OCI-LY7 (cell line): ENCODE measurements around the gene VNN1. TPM values are rescaled to one million over a fixed set of nuclear protein-coding genes. Genes with fewer than 3 reads are reported as not detected.

Experiments
- Bru-seq: library from RNA; stranded (reverse); fragments of 400-500 nt; gene quantifications from one replicate; lab custom pipeline; 2021; lab: Mats Ljungman, UMichigan
- BruChase-seq, 2 experiments: library from RNA; stranded (reverse); fragments of 400-500 nt; gene quantifications; one replicate each; lab custom pipeline; 2021; lab: Mats Ljungman, UMichigan
- BruUV-seq: library from RNA; stranded (reverse); fragments of 400-500 nt; replicated peaks from 2 replicates; lab custom pipeline; 2021; lab: Mats Ljungman, UMichigan
- CTCF ChIA-PET: fragments of 300-600 bp; sonication (Branson Sonifier 250); formaldehyde crosslinking; loops from one replicate; lab custom pipeline; 2022; ENCODE audit warnings: antibody characterized with exemption; ENCODE audit not compliant: unreplicated experiment; lab: Charles Lee
- POLR2A ChIA-PET: fragments of 300-600 bp; sonication (Branson Sonifier 250); formaldehyde crosslinking; loops from one replicate; lab custom pipeline; 2022; ENCODE audit warnings: antibody characterized with exemption; lab: Charles Lee
- DNase-seq: peaks from one replicate; pipeline ENCODE4 v3.0.0-alpha.2; 2015; ENCODE audit warnings: low spot score
- H2AFZ ChIP-seq: fragments of 200-600 bp; sonication (generic), shearing (Covaris generic); 2 replicates; pipeline ENCODE4 v1.6.1; 2014; ENCODE audit warnings: mild to moderate bottlenecking, antibody characterized with exemption, low read length, moderate library complexity
- H3K27ac ChIP-seq: fragments of 200-600 bp; sonication (generic); 2 replicates; pipeline ENCODE4 v1.5.1; 2014; ENCODE audit warnings: mixed run types, low read depth, mild to moderate bottlenecking, moderate library complexity, low read length, inconsistent platforms; ENCODE audit not compliant: poor library complexity, severe bottlenecking
- H3K36me3 ChIP-seq: fragments of 200-600 bp; sonication (generic); 2 replicates; pipeline ENCODE4 v1.6.1; 2014; ENCODE audit warnings: mild to moderate bottlenecking, antibody characterized with exemption, low read length, moderate library complexity, mixed read lengths; ENCODE audit not compliant: insufficient read depth
- H3K4me1 ChIP-seq: fragments of 200-600 bp; sonication (generic); 2 replicates; pipeline ENCODE4 v1.5.1; 2014; ENCODE audit warnings: mild to moderate bottlenecking, low read length; ENCODE audit not compliant: insufficient read depth, poor library complexity, severe bottlenecking
- H3K4me2 ChIP-seq: fragments of 200-600 bp; sonication (generic); 2 replicates; pipeline ENCODE4 v1.6.1; 2014; ENCODE audit warnings: mild to moderate bottlenecking, low read length
- H3K4me3 ChIP-seq: fragments of 200-600 bp; sonication (generic); 2 replicates; pipeline ENCODE4 v1.5.1; 2014; ENCODE audit warnings: mild to moderate bottlenecking, low read depth, low read length; ENCODE audit not compliant: poor library complexity, severe bottlenecking
- H3K79me2 ChIP-seq: fragments of 200-600 bp; sonication (generic); 2 replicates; pipeline ENCODE4 v1.6.1; 2016; ENCODE audit warnings: low read depth, mild to moderate bottlenecking, low read length, moderate library complexity, mixed read lengths; ENCODE audit not compliant: insufficient read depth
- H3K9me2 ChIP-seq: fragments of 200-600 bp; sonication (generic); 2 replicates; pipeline ENCODE4 v1.6.1; 2016; ENCODE audit warnings: mild to moderate bottlenecking, low read length, mixed read lengths; ENCODE audit not compliant: insufficient read depth
- H3K9me3 ChIP-seq: fragments of 200-600 bp; sonication (generic); 2 replicates; pipeline ENCODE4 v1.6.1; 2014; ENCODE audit warnings: mild to moderate bottlenecking, mixed run types, low read length, mixed read lengths
- H4K20me1 ChIP-seq: fragments of 200-600 bp; sonication (generic); 2 replicates; pipeline ENCODE4 v1.6.1; 2014; ENCODE audit warnings: mild to moderate bottlenecking, antibody characterized with exemption, low read length, moderate library complexity, mixed read lengths; ENCODE audit not compliant: insufficient read depth
- CTCF ChIP-seq: fragments of 200-600 bp; sonication (generic); conservative IDR thresholded peaks from 2 replicates; pipeline ENCODE4 v1.5.1; 2014; ENCODE audit warnings: mild to moderate bottlenecking, antibody characterized with exemption, low read length, moderate library complexity, mixed read lengths
- EZH2phosphoT487 ChIP-seq: fragments of 200-600 bp; sonication (generic); IDR thresholded peaks from 2 replicates; pipeline ENCODE4 v1.6.1; 2018; ENCODE audit warnings: low read depth, borderline replicate concordance, mild to moderate bottlenecking, mixed run types, antibody characterized with exemption, low read length, moderate library complexity, mixed read lengths
- intact Hi-C: fragments of 100-400 bp; cut with micrococcal nuclease; formaldehyde crosslinking; loops from one replicate; pipeline ENCODE4 v1.10.0; 2022; ENCODE audit not compliant: unreplicated experiment
- long read RNA-seq: library from polyadenylated mRNA; stranded (forward); transcript quantifications from one replicate; pipeline ENCODE4 v2.0.0, GENCODE V29; 2022
- total RNA-seq, 2 experiments: library from RNA; depleted of rRNA in 1 of 2; stranded (reverse); fragments of >200 nt in 1 of 2; shearing (Covaris generic) in 1 of 2; gene quantifications; 2 replicates each; pipeline ENCODE4 v1.2.3, GENCODE V29; 2014 to 2022

Gene VNN1, protein sequence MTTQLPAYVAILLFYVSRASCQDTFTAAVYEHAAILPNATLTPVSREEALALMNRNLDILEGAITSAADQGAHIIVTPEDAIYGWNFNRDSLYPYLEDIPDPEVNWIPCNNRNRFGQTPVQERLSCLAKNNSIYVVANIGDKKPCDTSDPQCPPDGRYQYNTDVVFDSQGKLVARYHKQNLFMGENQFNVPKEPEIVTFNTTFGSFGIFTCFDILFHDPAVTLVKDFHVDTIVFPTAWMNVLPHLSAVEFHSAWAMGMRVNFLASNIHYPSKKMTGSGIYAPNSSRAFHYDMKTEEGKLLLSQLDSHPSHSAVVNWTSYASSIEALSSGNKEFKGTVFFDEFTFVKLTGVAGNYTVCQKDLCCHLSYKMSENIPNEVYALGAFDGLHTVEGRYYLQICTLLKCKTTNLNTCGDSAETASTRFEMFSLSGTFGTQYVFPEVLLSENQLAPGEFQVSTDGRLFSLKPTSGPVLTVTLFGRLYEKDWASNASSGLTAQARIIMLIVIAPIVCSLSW
- total RNA-seq (2014; rRNA removed; shearing (Covaris generic)) (not detected in 2 replicates), total RNA-seq (2022) (not detected in 2 replicates), Bru-seq, nascent RNA (not detected), BruChase-seq, experiment 1, labeled RNA remaining after a 6-hour chase (not detected), BruChase-seq, experiment 2, labeled RNA remaining after a 2-hour chase (percentile 9 among the genes with signal in this experiment)
- long read RNA-seq: 0 reads

DNA sequence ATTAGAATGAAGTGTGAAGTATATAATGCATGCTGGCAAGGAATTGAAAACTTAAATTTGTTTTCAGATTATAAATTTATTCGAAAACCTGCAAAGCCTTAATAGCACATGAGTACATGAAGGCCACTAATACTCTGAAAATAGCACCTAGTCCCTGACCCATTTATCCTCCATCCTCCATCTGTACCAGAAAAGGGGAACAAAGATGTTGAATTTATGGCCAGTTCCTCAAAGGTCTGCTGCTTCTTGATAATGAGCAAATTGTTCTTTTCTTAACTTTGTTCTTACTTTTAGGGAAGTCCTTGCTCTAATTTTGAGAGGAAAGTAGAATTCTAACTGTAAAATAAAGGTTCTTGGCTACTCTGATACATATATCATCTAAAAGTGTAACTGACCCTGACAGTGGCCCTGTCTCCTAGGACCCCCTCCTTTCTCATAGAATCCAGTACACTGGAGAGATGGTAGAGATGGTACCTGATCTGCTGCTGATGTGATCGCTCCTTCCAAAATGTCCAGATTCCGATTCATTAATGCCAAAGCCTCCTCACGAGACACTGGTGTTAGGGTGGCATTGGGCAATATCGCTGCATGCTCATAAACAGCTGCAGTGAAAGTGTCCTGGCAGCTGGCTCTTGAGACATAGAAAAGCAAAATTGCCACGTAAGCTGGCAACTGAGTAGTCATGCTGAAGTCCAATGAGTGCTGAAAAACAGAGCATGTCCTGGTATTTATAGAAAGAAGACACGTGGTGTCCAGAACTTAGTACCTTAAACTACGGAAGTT lies at the start of gene VNN1:
Gene VNN1, minus strand, starts transcription at position 704 of the 783 bp plus-strand sequence. Its CDS starts 20 bp downstream, at position 684.
- H3K9me2 ChIP-seq: no peaks in the 10 kb centered on the region
- no peak within 1 kb of the TSS for H3K4me2 ChIP-seq
- intact Hi-C loops: no loop called here
- TF ChIP-seq CTCF: no peak
- H3K4me1 ChIP-seq: peaks cover 12% of the 10 kb centered on the region
- no peaks in the 10 kb centered on the region for H3K9me3 ChIP-seq
- ChIA-PET CTCF (no interaction called here), POLR2A (interaction anchor here (0.6 to 1.7 kb wide), 3 partner anchors 9 to 1395 kb away, joined by 3 to 7 read pairs (median 4); no protein-coding TSS in a partner anchor)
- H3K36me3 ChIP-seq: no peaks in the 10 kb centered on the region
- peak; percentile 13 for DNase-seq
- no peak within 1 kb of the TSS for H2AFZ ChIP-seq
- no peaks in the 10 kb centered on the region for H3K79me2 ChIP-seq
- no peak within 1 kb of the TSS for H3K4me3 ChIP-seq
- BruUV-seq: no TSS peak
- no peaks in the 10 kb centered on the region for H4K20me1 ChIP-seq
- no peak within 1 kb of the TSS for H3K27ac ChIP-seq

DNA sequence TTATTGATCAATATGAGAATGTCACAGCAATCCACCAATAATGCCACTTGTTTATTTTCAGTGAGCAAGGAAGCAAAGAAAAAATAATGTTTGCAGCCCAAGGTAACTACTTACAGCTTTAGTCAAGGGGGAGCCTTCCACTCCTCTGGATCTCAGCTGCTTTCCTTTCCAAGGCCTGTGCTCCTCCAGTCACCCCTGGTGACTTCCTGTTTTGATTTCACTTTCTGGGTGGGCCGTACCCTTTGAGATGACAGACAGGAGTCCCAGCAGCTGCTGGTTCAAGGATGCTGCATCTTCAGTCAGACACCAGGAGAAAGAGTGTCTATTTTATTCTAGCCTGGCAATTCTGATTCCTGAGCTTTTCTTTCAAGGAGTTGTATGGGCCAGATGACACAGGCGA lies 49.4 kb upstream of the VNN1 start:
- Histone ChIP-seq H3K4me2 (peak overlapping the region; percentile 88), H3K36me3 (no peaks in the 10 kb centered on the region), H3K9me2 (no peaks in the 10 kb centered on the region), H3K27ac (peak overlapping the region; percentile 40), H3K4me3 (peak overlapping the region; percentile 68), H4K20me1 (no peaks in the 10 kb centered on the region), H3K79me2 (peaks cover 20% of the 10 kb centered on the region; the same call in 1 of the 2 replicates), H2AFZ (peak overlapping the region; percentile 82), H3K9me3 (no peaks in the 10 kb centered on the region), H3K4me1 (peaks cover 53% of the 10 kb centered on the region)
- POLR2A ChIA-PET: interaction anchor here (0.7 to 3.4 kb wide), 22 partner anchors 9 to 1133 kb away, joined by 3 to 25 read pairs (median 4); partner anchors contain the start of genes SLC18B1 and STX7
- no TSS peak for BruUV-seq
- TF ChIP-seq CTCF (no peak), EZH2phosphoT487 (no peak)
- CTCF ChIA-PET: no interaction called here
- peak; percentile 83 for DNase-seq
- intact Hi-C loops: loop anchor here (2.0 to 10.0 kb wide), 4 partner anchors 52 to 848 kb away; partner anchors contain the start of genes RPS12 and STX7
